HG02840 (cell line): ENCODE measurements around the gene BRIP1.
"Not testable (repeated sequence)": the region's sequence is repeated elsewhere in the genome, so short reads cannot be mapped to it uniquely, and the experiment has no call there.

Source experiments
- ATAC-seq: cut with Tn5 transposase; IDR thresholded peaks from one replicate; pipeline ENCODE4 v1.9.1; 2021; ENCODE audit warnings: mild to moderate bottlenecking, moderate library complexity, moderate number of reproducible peaks; ENCODE audit not compliant: unreplicated experiment, low FRiP score

BRIP1 gene

DNA sequence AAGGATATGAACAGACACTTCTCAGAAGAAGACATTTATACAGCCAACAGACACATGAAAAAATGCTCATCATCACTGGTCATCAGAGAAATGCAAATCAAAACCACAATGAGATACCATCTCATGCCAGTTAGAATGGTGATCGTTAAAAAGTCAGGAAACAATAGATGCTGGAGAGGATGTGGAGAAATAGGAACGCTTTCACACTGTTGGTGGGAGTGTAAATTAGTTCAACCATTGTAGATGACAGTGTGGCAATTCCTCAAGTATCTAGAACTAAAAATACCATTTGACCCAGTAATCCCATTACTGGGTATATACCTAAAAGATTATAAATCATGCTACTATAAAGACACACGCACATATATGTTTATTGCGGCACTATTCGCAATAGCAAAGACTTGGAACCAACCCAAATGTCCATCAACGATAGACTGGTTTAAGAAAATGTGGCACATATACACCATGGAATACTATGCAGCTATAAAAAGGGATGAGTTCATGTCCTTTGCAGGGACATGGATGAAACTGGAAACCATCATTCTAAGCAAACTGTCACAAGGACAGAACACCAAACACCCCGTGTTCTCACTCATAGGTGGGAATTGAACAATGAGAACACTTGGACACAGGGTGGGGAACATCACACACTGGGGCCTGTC lies 186.0 kb downstream of the BRIP1 start:
- ATAC-seq: not testable (repeated sequence)

- not testable (repeated sequence) for ATAC-seq
Measured at GRCh38 chr17:61676522-61676921, 186.8 kb downstream of the BRIP1 start.

GRCh38 chr17:61674609-61675008 lies 188.7 kb downstream of the BRIP1 start:
- ATAC-seq: not testable (repeated sequence)

- not testable (repeated sequence) for ATAC-seq
Measured at GRCh38 chr17:61673019-61673897, 190.1 kb downstream of the BRIP1 start.

GRCh38 chr17:61672140-61672539 lies 191.2 kb downstream of the BRIP1 start:
- ATAC-seq: no peak

GRCh38 chr17:61670691-61671090 lies 192.6 kb downstream of the BRIP1 start:
- ATAC-seq: no peak

DNA sequence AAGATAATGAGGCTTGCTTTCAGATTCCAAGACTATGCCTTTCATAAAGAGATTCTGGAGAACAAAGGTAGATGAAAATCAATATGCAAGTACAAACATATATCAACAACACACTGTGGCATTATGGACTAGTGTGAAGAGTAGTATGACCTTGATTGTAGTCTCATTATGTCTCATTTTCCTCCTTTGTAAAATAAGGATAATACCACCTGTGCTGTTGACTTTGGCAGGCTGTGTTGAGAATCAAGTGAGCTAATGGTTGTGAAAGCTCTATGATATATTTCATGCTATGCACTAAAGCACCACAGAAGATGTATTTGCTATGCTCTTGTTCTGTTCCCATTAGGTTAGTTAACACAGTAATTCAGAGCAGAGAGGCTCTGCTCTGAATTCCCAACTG lies 193.8 kb downstream of the BRIP1 start:
- no peak for ATAC-seq

DNA sequence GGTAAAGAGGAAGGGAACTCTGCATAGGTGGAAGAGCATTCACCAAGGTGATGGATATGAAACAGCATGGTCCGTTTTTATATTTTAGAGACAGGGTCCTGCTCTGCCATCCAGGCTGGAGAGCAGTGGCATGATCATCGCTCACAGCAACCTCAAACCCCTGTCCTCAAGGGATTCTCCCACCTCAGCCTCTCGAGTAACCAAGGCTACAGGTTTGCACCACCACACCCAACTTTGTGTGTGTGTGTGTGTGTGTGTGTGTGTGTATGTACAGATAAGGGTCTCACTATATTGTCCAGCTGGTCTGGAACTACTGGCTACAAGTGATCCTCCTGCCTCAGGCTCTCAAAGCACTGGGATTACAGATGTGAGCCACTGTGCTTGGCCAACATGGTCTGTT lies 194.8 kb downstream of the BRIP1 start:
- ATAC-seq: no peak

DNA sequence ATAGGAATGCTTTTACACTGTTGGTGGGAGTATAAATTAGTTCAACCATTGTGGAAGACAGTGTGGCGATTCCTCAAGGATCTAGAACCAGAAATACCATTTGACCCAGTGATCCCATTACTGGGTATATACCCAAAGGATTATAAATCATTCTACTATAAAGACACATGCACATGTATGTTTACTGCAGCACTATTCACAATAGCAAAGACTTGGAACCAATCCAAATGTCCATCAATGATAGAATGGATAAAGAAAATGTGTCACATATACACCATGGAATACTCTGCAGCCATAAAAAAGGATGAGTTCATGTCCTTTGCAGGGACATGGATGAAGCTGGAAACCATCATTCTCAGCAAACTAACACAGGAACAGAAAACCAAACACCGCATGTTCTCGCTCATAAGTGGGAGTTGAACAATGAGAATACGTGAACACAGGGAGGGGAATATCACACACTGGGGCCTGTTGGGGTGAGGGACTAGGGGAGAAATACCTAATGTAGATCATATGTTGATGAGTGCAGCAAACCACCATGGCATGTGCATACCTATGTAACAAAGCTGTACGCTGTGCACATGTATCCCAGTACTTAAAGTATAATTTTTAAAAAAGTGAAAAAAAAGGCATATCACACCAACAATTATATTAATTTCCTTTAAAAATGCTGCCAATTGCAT lies 196.8 kb downstream of the BRIP1 start:
- not testable (repeated sequence) for ATAC-seq

DNA sequence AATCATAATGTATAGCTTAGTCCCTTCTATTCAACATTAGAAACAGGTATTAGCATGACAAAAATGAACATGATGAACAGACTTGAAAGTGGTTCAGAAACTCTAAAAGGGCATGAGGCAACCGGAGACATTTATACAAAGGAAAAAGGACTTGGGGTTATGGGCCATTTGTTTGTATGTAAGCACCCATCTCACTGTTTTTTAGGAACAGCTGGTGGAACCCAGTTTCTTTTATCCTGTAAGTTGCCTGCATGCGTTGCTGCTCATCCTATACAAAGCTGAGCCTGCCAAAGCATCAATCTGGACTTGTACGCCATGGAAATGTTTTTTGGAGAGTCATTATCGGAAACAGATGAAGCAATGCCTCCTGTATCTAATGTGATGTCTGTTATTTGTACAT lies 200.0 kb downstream of the BRIP1 start:
- no peak for ATAC-seq

DNA sequence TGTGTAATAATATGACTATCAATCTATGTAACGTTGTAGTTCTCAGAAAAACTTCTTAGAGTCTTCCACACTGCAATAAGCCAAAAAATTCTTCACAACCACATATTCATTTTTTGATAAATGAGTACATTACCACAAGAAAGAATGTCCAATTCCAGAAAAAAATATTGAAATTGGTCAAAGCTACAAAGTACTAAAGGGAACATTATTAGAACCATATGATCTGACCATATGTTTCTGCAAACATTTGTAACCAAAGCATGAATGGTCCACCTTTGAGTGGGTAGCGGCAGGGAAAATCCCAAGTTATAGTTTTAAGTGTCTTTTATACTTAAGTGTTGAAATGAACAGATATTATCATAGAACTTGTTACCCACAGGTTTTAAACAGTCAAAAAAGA lies 200.6 kb downstream of the BRIP1 start:
- no peak for ATAC-seq

DNA sequence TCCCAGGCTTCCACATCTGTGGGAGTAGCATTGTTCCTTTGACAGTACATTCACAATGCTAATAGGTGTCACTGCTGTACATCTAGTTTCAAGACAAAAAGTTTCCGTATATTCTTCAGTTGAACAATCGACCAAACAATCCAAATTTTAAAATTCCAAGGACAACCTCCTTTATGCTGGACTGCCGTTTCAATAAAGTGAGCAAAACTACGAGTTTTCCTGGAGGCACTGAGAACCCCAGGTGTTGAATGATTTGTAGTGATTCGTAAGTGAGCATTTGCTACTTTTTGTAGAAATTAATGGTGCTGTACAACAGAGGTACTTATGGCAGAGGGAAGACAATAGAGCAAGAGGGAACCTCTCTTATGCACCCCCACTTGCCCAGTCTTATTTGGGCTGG lies 201.1 kb downstream of the BRIP1 start:
- no peak for ATAC-seq

GRCh38 chr17:61660746-61661485 lies 202.4 kb downstream of the BRIP1 start:
- ATAC-seq: no peak

GRCh38 chr17:61659437-61659836 lies 203.9 kb downstream of the BRIP1 start:
- ATAC-seq: no peak

GRCh38 chr17:61658183-61658582 lies 205.1 kb downstream of the BRIP1 start:
- no peak for ATAC-seq

DNA sequence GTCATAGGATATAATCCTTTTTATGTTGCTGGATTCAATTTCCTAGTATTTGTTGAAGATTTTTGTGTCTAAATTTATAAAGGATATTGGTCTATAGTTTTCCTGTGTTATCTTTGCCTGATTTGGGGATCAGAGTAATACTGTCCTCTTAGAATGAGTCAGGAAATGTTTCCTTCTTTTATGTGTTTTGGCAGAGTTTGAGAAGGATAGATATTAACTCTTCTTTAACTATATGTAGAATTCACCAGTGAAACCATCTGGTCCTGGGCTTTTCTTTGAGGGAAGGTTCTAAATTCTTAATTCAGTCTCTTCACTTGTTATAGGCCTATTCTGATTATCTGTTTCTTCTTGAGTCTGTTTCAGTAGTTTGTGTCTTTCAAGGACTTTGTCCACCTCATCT lies 206.0 kb downstream of the BRIP1 start:
- no peak for ATAC-seq

- ATAC-seq: no peak
Measured at GRCh38 chr17:61656721-61657217, 206.6 kb downstream of the BRIP1 start.

DNA sequence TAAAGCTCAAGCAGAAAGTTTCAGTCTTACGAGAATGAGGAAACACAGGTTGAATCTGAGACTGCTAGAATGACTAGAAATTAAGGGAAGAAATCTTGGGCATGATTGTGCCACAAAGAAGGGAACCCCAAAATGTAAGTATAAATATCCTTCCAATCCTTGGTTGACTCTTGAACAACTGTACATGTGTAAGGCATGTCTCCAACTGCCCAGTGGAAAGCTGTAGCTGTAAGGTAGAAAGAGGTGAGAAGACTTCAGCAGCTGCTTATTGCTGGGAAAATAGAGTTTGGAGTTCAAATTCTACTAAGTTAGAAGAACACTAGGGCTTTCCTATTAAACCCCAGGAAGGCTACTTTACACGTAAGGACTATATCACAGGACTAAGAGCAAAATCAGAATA lies 212.6 kb downstream of the BRIP1 start:
- ATAC-seq: no peak

DNA sequence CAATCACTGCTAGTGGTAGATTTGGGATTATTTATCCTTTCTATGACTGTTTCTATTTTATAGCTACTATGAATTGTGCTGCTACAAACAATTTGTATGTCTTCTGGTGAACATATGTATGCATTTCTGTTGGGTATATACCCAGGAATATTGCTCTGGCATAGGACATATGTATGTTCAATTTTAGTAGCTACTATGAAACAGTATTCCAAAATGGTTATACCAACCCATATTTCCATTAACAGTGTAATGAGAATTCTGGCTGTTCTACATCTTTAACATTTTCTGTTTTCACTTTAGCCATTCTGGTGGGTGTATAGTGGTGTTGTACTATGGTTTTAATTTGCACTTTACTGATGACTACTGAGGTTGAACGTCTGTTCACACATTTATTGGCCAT lies 214.7 kb downstream of the BRIP1 start:
- no peak for ATAC-seq

DNA sequence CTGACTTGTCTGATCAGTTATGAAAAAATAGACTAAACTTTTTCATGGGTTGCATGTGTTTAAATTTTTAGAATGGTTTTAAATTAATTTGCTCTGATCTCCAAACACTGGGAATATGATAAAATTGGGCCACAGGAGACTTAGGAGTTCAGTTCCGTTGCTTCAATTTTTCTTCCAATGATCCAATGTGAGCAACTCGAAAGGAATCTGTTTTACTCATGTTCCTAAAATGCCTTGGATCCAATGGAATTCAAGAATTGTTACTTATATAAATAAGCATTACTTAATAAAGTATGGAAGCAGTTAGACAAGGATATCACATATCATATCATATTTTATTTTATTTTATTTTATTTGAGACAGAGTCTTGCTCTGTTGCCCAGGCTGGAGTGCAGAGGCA lies 216.3 kb downstream of the BRIP1 start:
- no peak for ATAC-seq
